ENCODE data around the gene CYBA.

DNA sequence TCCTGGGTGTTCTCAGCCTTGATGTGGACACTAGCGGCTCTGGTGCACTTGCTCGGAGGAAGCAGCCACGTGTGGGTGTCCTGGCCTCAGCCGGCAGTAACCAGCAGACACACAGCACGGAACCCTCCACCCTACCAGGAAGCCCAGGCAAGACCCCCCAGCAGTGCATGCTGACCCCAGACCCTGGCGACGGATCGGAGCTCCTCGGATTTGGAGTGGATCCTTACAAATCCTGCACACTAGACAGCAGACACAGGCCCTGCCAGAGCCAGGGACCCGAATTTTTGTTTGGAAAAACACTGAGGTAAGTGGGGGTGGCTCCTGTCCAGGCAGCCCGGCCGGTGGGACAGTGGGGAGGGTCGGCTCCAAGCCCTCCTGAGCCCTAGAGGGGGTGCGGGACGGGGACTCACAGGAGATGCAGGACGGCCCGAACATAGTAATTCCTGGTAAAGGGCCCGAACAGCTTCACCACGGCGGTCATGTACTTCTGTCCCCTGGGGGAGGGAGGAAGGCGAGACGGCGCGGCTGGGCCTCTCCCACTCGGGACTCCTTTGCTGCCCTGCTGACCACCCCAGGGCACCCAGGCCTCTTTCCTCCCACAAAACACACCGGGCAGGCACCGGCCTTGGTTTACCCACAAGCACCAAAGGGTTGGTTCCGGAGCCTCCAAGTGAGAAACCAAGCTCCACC, 4.4 kb downstream of the CYBA start:
- TF ChIP-seq EZH2 (IDR thresholded peaks at IDR 0.05; ENCODE audit: borderline replicate concordance, low read length), result no peak
- TF ChIP-seq, protein P1, sequence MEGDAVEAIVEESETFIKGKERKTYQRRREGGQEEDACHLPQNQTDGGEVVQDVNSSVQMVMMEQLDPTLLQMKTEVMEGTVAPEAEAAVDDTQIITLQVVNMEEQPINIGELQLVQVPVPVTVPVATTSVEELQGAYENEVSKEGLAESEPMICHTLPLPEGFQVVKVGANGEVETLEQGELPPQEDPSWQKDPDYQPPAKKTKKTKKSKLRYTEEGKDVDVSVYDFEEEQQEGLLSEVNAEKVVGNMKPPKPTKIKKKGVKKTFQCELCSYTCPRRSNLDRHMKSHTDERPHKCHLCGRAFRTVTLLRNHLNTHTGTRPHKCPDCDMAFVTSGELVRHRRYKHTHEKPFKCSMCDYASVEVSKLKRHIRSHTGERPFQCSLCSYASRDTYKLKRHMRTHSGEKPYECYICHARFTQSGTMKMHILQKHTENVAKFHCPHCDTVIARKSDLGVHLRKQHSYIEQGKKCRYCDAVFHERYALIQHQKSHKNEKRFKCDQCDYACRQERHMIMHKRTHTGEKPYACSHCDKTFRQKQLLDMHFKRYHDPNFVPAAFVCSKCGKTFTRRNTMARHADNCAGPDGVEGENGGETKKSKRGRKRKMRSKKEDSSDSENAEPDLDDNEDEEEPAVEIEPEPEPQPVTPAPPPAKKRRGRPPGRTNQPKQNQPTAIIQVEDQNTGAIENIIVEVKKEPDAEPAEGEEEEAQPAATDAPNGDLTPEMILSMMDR (conservative IDR thresholded peaks at IDR 0.05 in 1 of 2, IDR thresholded peaks at IDR 0.05 in 1 of 2; ENCODE audit: extremely low read depth in 1 of 2, insufficient read depth in 1 of 2, low read depth in 1 of 2, low read length in 2 of 2), result no peak

Data from mammary epithelial cell (primary cell).